Jurkat, Clone E6-1 (cell line): ENCODE data around the gene GALNT2.

Source experiments
- DNase-seq: peaks from one replicate; pipeline ENCODE4 v3.0.0-alpha.2; 2011; ENCODE audit warnings: low read depth, low spot score
- H3K4me3 ChIP-seq: 2 replicates; pipeline ENCODE4 v1.5.1; 2011; ENCODE audit warnings: mild to moderate bottlenecking, low read length, control low read depth, moderate library complexity

GALNT2 gene

DNA sequence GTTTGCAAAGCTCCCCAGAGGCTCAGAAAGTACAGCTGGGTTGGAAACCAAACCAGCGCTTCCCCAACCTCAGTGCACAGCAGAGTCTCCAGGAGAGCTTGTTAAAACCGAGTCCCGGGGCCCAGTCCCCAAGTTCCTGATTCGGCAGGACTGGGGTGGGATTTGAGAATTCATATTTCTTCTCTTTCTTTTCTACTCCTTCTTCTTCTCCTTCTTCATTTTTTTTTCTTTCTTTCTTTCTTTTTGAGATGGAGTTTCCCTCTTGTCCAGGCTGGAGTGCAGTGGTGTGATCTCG lies 222.3 kb downstream of the GALNT2 start:
- H3K4me3 ChIP-seq = no peak overlapping the region
- DNase-seq = no peak

- no peak overlapping the region for H3K4me3 ChIP-seq
- DNase-seq = no peak
Measured at GRCh38 chr1:230291731-230292620, 224.9 kb downstream of the GALNT2 start.

DNA sequence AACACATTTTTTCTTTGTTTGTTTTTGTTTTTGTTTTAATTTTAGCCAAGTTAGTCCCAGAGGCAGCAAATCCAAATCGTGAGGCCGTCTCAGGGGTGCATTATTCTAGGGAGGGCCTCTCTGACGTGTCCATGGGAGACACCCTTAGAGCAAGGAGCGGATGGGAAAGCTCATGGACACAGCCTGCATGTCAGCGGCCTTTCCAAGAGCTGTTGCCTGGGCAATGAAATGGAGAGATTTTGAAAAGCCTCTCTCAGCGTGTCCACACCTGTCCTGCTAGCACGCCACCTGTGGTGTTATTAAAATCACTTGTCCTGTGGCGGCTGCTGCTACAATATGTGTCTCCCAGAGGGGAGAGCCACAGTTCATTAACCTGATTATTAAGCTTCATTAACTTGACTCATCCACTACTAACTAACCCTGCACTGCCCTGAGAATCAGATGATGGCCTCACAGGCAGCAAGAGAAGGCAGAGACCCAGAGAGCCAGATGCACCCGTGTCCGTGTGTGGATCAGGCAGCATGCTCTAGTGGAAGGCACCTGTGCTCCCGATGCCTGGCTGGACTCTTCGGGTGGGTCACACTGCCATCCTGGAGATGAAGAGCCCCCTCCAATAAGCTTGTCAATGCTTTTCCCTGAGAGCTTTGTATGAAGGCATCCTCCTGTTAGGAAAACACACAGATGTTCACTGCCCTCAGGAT lies 225.8 kb downstream of the GALNT2 start:
- no peak for DNase-seq
- no peak overlapping the region for H3K4me3 ChIP-seq

- H3K4me3 ChIP-seq = no peak overlapping the region
- DNase-seq = no peak
Measured at GRCh38 chr1:230293390-230293700, 226.3 kb downstream of the GALNT2 start.

GRCh38 chr1:230295367-230295766 lies 228.3 kb downstream of the GALNT2 start:
- no peak for DNase-seq
- no peak overlapping the region for H3K4me3 ChIP-seq

DNA sequence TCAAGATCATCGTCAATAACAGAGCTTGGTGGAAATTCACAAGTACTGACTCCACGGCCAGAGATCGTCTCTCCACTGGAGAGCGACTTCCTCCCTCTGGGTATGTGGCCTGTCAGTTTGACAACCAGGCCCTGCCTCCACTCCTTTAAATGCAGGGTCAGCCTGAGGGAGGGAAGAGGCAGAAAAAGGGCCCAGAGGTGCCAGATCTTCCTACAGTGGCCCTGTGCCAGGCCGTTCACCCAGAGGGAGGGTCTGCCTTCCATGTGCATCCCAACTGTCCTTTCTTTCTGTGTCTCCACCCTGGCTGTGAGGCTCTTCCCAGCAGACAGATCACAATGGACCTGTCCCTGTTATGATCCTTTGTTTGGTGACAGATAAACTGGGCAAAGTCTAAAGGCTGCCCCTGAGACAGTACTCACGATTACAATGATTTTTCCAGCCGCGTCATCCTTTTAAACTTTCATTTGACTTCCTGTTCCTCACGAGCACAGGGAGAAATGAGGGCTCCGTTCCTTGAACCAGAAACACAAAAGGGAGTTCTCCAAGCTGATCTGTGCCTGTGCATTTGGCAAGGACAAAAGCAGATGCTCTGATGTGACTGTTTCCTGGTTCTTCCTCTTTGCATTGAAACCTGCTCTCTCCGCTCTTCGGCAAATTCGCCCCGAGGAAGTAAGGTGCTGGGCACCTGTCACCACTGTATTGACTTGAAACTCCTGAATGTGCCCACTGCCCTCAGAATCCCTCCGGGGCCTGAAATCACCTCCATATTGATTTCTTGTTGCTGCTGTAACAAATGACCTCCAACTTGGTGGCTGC lies 232.4 kb downstream of the GALNT2 start:
- DNase-seq = no peak

GRCh38 chr1:230300322-230301301 lies 233.6 kb downstream of the GALNT2 start:
- DNase-seq = no peak
- H3K4me3 ChIP-seq = no peak overlapping the region

More for the DNA sequence above, 232.4 kb downstream of the GALNT2 start:
- no peak overlapping the region for H3K4me3 ChIP-seq

GRCh38 chr1:230301322-230301721 lies 234.3 kb downstream of the GALNT2 start:
- no peak for DNase-seq
- no peak overlapping the region for H3K4me3 ChIP-seq

DNA sequence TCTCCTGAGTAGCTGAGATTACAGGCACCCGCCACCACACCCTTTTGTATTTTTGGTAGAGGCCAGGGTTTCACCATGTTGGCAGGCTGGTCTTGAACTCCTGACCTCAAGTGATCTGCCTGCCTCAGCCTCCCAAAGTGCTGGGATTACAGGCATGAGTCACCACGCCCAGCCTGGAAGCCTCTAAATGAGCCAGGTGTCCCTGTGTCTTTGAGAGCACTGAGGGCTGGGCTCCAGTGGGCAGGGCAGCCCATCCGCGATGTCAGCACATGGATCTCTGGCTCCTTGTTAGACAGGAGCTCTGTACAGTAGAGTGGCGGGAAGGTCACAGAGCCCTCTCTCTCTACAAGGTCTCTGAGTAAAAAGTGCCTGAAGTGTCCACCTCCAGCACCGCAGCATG lies 234.8 kb downstream of the GALNT2 start:
- no peak for DNase-seq
- no peak overlapping the region for H3K4me3 ChIP-seq

DNA sequence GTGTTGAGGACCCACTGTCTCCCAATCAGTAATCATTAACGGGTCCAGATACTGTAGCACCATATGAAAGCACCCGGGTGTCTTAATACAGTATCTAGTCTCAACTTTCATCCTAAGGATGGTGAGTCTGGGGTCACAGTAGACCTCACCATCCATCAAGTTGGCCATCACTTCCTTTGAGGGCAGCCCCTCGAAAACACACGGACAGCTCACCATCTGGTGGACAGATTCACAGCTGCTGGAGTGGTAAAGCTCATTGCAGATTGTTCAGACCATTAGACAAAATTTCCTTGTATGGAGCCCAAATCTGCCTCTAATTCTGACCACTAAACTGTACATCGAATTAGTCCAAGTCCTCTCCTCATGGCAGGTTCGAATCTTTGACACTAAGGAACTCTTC lies 236.0 kb downstream of the GALNT2 start:
- H3K4me3 ChIP-seq = no peak overlapping the region
- DNase-seq = no peak

DNA sequence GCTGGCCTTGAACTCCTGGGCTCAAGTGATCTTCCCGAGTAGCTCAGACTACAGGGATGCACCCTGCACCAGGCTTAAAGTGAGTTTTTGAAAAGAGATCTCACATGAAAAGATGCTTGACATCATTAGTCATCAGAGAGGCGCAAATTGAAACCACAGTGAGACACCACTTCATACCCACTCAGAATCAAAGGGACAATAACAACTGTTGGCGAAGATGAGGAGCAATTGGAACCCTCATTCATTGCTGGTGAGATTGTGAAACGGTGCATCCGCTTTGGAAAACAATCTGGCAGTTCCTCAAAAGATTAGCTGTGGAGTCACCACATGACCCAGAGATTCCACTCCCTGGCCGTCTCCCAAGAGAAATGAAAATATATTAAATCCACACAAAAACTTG lies 236.8 kb downstream of the GALNT2 start:
- no peak for DNase-seq
- H3K4me3 ChIP-seq = no peak overlapping the region

- H3K4me3 ChIP-seq = no peak overlapping the region
- DNase-seq = no peak
Measured at GRCh38 chr1:230306169-230306568, 239.1 kb downstream of the GALNT2 start.

GRCh38 chr1:230307213-230307612 lies 240.2 kb downstream of the GALNT2 start:
- no peak overlapping the region for H3K4me3 ChIP-seq
- DNase-seq = no peak

- no peak for DNase-seq
- no peak overlapping the region for H3K4me3 ChIP-seq
Measured at GRCh38 chr1:230308039-230308438, 241.0 kb downstream of the GALNT2 start.

- H3K4me3 ChIP-seq = no peak overlapping the region
- DNase-seq = no peak
Measured at GRCh38 chr1:230308821-230309220, 241.8 kb downstream of the GALNT2 start.

- no peak overlapping the region for H3K4me3 ChIP-seq
- DNase-seq = no peak
Measured at GRCh38 chr1:230309646-230310177, 242.7 kb downstream of the GALNT2 start.

- peak; percentile 58 for DNase-seq
- H3K4me3 ChIP-seq = peak overlapping the region; percentile 2; the same call in 1 of the 2 replicates
Measured at GRCh38 chr1:230310381-230311163, 243.5 kb downstream of the GALNT2 start.

GRCh38 chr1:230312676-230313075 lies 245.6 kb downstream of the GALNT2 start:
- DNase-seq = no peak
- no peak overlapping the region for H3K4me3 ChIP-seq
